Neuronal stem cell (in vitro differentiated cells): ENCODE results near the gene DTNA.
"Not testable (repeated sequence)": the region's sequence is repeated elsewhere in the genome, so short reads cannot be mapped to it uniquely, and the experiment has no call there.

Experiments
- DNase-seq: peaks from one replicate; pipeline ENCODE4 v3.0.0-alpha.2; 2013; ENCODE audit warnings: low spot score
- H2AFZ ChIP-seq: one replicate; pipeline ENCODE4 v1.6.1; 2013; ENCODE audit warnings: mild to moderate bottlenecking, low read length, inconsistent platforms
- H2AK5ac ChIP-seq: 2 replicates; pipeline ENCODE4 v1.6.1; 2013; ENCODE audit warnings: low read depth, mild to moderate bottlenecking, inconsistent platforms, low read length, moderate library complexity, mixed read lengths
- H2BK120ac ChIP-seq: 2 replicates; pipeline ENCODE4 v1.6.1; 2013; ENCODE audit warnings: low read depth, mild to moderate bottlenecking, inconsistent platforms, low read length, moderate library complexity, mixed read lengths
- H2BK12ac ChIP-seq: one replicate; pipeline ENCODE4 v1.6.1; 2013; ENCODE audit warnings: low read length, inconsistent platforms
- H2BK15ac ChIP-seq: 2 replicates; pipeline ENCODE4 v1.6.1; 2013; ENCODE audit warnings: mild to moderate bottlenecking, low read length, inconsistent platforms, mixed read lengths
- H2BK5ac ChIP-seq: one replicate; pipeline ENCODE4 v1.6.1; 2013; ENCODE audit warnings: inconsistent platforms, mild to moderate bottlenecking, low read length, moderate library complexity
- H3K14ac ChIP-seq: one replicate; pipeline ENCODE4 v1.6.1; 2013; ENCODE audit warnings: low read length, inconsistent platforms
- H3K18ac ChIP-seq: 2 replicates; pipeline ENCODE4 v1.6.1; 2013; ENCODE audit warnings: low read length, inconsistent platforms
- H3K23ac ChIP-seq: 2 replicates; pipeline ENCODE4 v1.6.1; 2013; ENCODE audit warnings: low read depth, mild to moderate bottlenecking, mixed read lengths, low read length, inconsistent platforms; ENCODE audit not compliant: poor library complexity
- H3K27ac ChIP-seq: replicated peaks from 3 replicates; pipeline ENCODE4 v1.5.1; 2013; ENCODE audit warnings: low read length, inconsistent platforms
- H3K27me3 ChIP-seq, 3 experiments: 2 replicates each; pipeline ENCODE4 v1.6.1; 2013; ENCODE audit warnings: low read length in 3 of 3, mild to moderate bottlenecking in 2 of 3, inconsistent platforms in 1 of 3, low read depth in 1 of 3, mixed read lengths in 1 of 3, moderate library complexity in 1 of 3; ENCODE audit not compliant: control insufficient read depth in 3 of 3, insufficient read depth in 3 of 3
- H3K36me3 ChIP-seq, 2 donors: replicated peaks in 1 of 2; 2 replicates each; pipeline ENCODE4 v1.6.1; 2013; ENCODE audit warnings: low read length in 2 of 2; ENCODE audit not compliant: control insufficient read depth in 2 of 2, insufficient read depth in 2 of 2
- H3K4ac ChIP-seq: 2 replicates; pipeline ENCODE4 v1.6.1; 2013; ENCODE audit warnings: inconsistent platforms, mild to moderate bottlenecking, low read length, moderate library complexity
- H3K4me1 ChIP-seq, 2 donors: 1 replicate in 1 of 2; 2 replicates in 1 of 2; pipeline ENCODE4 v1.6.1; 2013; ENCODE audit warnings: low read length in 2 of 2, low read depth in 1 of 2; ENCODE audit not compliant: control insufficient read depth in 2 of 2, insufficient read depth in 1 of 2
- H3K4me2 ChIP-seq: one replicate; pipeline ENCODE4 v1.6.1; 2013; ENCODE audit warnings: mild to moderate bottlenecking, low read length, inconsistent platforms; ENCODE audit not compliant: insufficient read depth, poor library complexity, severe bottlenecking
- H3K4me3 ChIP-seq, 2 donors: 2 replicates each; pipeline ENCODE4 v1.5.1; 2013; ENCODE audit warnings: low read length in 2 of 2, mild to moderate bottlenecking in 2 of 2, inconsistent platforms in 1 of 2, moderate library complexity in 1 of 2
- H3K79me1 ChIP-seq: one replicate; pipeline ENCODE4 v1.6.1; 2013; ENCODE audit warnings: low read depth, mild to moderate bottlenecking, inconsistent platforms, low read length, moderate library complexity
- H3K9ac ChIP-seq: one replicate; pipeline ENCODE4 v1.6.1; 2013; ENCODE audit warnings: mild to moderate bottlenecking, low read depth, low read length, inconsistent platforms; ENCODE audit not compliant: poor library complexity
- H3K9me3 ChIP-seq, 2 donors: replicated peaks in 1 of 2; 2 replicates each; pipeline versions ENCODE3 to v1.6.1; 2013; ENCODE audit warnings: low read length in 2 of 2, mild to moderate bottlenecking in 2 of 2, inconsistent platforms in 1 of 2, low read depth in 1 of 2, mixed read lengths in 1 of 2, moderate library complexity in 1 of 2; ENCODE audit not compliant: control insufficient read depth in 2 of 2, insufficient read depth in 1 of 2
- H4K8ac ChIP-seq: one replicate; pipeline ENCODE4 v1.6.1; 2013; ENCODE audit warnings: low read depth, mild to moderate bottlenecking, inconsistent platforms, low read length, moderate library complexity
- H4K91ac ChIP-seq: one replicate; pipeline ENCODE4 v1.6.1; 2013; ENCODE audit warnings: low read length, low read depth, mild to moderate bottlenecking, inconsistent platforms; ENCODE audit not compliant: poor library complexity
- WGBS, 2 donors: extraction: QIAGEN DNeasy Blood & Tissue Kit; methylation state at CpG; one replicate each; pipeline ENCODE4 v1.1.7; 2013; ENCODE audit warnings: missing lambda C conversion rate in 2 of 2, mixed read lengths in 1 of 2; ENCODE audit not compliant: insufficient read length in 2 of 2, insufficient replicate concordance in 1 of 2; ENCODE audit errors: extremely low coverage in 2 of 2; 5-methylcytosine and 5-hydroxymethylcytosine counted together

Gene DTNA

DNA sequence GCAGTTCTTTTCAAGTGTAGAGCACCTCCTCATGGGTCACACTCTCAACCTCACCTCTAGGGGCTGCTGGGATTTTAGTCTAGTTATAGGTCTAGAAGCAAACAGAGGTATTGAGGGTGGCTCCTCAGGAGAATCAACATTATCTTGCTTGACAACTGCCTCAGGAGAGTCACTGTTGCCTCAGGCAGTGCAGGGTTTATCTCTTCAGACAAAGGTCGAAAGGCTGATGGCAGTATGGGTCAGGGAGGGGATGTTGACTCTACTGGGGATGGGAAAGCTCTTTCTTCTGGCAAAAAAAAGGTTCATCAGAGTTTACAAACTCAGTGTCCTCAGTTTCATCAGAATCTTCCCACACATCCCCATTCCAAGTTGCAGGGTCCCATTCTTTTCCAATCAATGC, 24.0 kb downstream of the DTNA start:
- H3K27ac ChIP-seq, result no peak overlapping the region
- H3K4me1 ChIP-seq, result peaks cover 0 to 6% of the 10 kb centered on the region in 2 donors
- H3K18ac ChIP-seq, result no peak overlapping the region
- no peak overlapping the region for H2BK120ac ChIP-seq
- H3K14ac ChIP-seq, result no peak overlapping the region
- DNase-seq, result no peak
- H4K91ac ChIP-seq, result no peak overlapping the region
- H2BK12ac ChIP-seq, result no peak overlapping the region
- H3K36me3 ChIP-seq, result peaks cover 0 to 3% of the 10 kb centered on the region in 2 donors
- H3K79me1 ChIP-seq, result no peaks in the 10 kb centered on the region
- H3K9me3 ChIP-seq, result no peaks in the 10 kb centered on the region
- H2BK5ac ChIP-seq, result no peak overlapping the region
- no peak overlapping the region for H2AK5ac ChIP-seq
- WGBS, 2 donors, result no CpG with 5 or more reads among the region's 1 CpG
- no peaks in the 10 kb centered on the region for H3K27me3 ChIP-seq
- H3K4ac ChIP-seq, result no peak overlapping the region
- H2AFZ ChIP-seq, result no peak overlapping the region
- no peak overlapping the region for H2BK15ac ChIP-seq
- H3K4me3 ChIP-seq, result no peak overlapping the region
- no peak overlapping the region for H4K8ac ChIP-seq
- H3K23ac ChIP-seq, result no peak overlapping the region
- H3K9ac ChIP-seq, result no peak overlapping the region
- H3K4me2 ChIP-seq, result no peak overlapping the region

DNA sequence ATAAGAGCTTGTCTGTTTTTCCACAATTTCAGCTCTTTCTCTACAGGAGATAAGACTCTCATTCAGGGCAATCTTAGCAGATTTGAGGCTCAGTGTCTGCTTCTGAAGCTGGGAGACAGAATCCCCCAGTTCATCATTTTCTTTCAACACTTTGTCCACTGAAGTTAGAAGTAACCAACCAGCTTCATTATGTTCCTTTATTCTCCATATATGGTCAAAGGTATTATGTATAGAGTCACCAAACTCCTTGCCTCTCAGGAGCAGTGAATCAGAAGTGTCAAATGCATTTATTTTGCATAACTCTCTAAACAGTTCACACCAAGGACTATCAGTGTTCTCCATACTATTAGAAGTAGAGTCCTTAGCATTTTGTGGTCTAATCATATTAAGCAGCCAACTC, 24.4 kb downstream of the DTNA start:
- H3K27ac ChIP-seq, H2BK15ac ChIP-seq, H3K14ac ChIP-seq, H4K8ac ChIP-seq, H3K23ac ChIP-seq, H3K79me1 ChIP-seq, DNase-seq, H3K4ac ChIP-seq, H2AFZ ChIP-seq, H4K91ac ChIP-seq, H2AK5ac ChIP-seq, H2BK120ac ChIP-seq, H3K4me3 ChIP-seq, H3K18ac ChIP-seq, H3K9me3 ChIP-seq, H3K36me3 ChIP-seq, H3K4me1 ChIP-seq, H3K27me3 ChIP-seq, H2BK12ac ChIP-seq, H2BK5ac ChIP-seq, H3K9ac ChIP-seq, H3K4me2 ChIP-seq: not testable (repeated sequence)

DNA sequence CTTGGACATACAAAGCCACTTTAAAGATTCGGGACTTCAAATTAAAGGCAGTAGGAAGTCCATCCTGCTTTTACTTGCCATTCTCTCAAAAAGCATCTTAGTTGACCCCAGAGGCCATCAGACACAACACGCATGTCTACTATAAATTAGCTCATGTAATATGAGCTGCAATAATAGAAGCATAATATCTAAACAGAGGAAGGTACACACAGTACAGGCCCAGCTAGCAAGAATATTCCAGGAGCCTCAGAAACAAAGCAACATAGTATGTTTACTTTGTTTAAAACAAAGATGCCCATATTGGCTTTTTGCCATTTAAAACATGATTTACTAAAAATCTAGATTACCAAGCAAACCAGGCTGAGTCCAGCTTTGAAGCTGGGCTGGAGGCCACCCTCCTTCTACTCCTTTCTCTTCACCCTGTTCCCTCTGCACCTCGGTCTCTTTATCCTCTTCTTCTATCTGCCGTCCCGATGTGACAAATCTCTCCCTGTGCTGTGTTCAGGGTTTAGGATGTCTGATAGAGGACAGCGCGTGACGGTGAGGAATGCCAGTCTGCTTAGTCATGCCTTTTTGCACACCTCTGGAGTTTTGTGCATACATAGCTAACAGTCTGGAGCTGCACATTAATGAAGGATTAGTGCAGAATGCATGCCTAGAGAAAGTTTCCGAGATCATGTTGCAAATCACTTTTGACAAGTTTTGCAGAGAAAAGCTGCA, 28.2 kb downstream of the DTNA start:
- H2BK15ac ChIP-seq, result no peak overlapping the region
- no CpG with 5 or more reads among the region's 9 CpGs for WGBS, 2 donors
- no peaks in the 10 kb centered on the region for H3K36me3 ChIP-seq
- no peak overlapping the region for H3K9ac ChIP-seq
- H2BK5ac ChIP-seq, result no peak overlapping the region
- H3K27ac ChIP-seq, result no peak overlapping the region
- no peak overlapping the region for H2AFZ ChIP-seq
- peaks cover 0 to 8% of the 10 kb centered on the region in 2 donors for H3K4me1 ChIP-seq
- no peak overlapping the region for H3K23ac ChIP-seq
- no peak overlapping the region for H3K4ac ChIP-seq
- H3K14ac ChIP-seq, result no peak overlapping the region
- no peaks in the 10 kb centered on the region for H3K27me3 ChIP-seq
- no peaks in the 10 kb centered on the region for H3K79me1 ChIP-seq
- H4K91ac ChIP-seq, result no peak overlapping the region
- no peak overlapping the region for H2BK120ac ChIP-seq
- no peaks in the 10 kb centered on the region for H3K9me3 ChIP-seq
- no peak overlapping the region for H4K8ac ChIP-seq
- H2AK5ac ChIP-seq, result no peak overlapping the region
- peak; percentile 20 for DNase-seq
- no peak overlapping the region for H3K4me3 ChIP-seq
- no peak overlapping the region for H3K4me2 ChIP-seq
- no peak overlapping the region for H2BK12ac ChIP-seq
- H3K18ac ChIP-seq, result no peak overlapping the region

DNA sequence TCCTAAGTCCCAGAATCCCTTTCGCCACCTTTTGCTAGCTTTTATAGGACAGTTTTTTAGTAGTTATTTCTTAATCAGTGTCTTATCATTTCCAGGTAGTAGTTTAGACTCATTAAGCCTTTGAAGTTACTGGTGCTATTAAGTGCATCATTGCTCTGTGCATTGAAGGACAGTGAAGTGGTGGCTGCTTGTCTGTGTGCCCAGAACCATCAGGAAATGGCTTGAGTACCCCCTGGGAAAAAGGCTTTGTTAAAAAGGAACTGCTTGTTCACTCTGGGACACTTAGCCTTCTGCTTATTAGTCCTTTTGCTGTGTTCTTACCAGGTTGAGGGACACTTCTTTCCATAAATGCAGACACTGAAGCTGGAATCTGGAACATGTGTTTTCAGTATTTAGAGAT, 30.0 kb downstream of the DTNA start:
- no peak overlapping the region for H2BK5ac ChIP-seq
- H3K79me1 ChIP-seq, result no peaks in the 10 kb centered on the region
- no peak overlapping the region for H3K4me2 ChIP-seq
- no peak overlapping the region for H4K91ac ChIP-seq
- H2BK15ac ChIP-seq, result no peak overlapping the region
- H3K9ac ChIP-seq, result no peak overlapping the region
- no peak overlapping the region for H3K27ac ChIP-seq
- H3K27me3 ChIP-seq, result no peaks in the 10 kb centered on the region
- H3K14ac ChIP-seq, result no peak overlapping the region
- no peak overlapping the region for H3K23ac ChIP-seq
- H2AK5ac ChIP-seq, result no peak overlapping the region
- WGBS, 2 donors, result no CpG with 5 or more reads among the region's 1 CpG
- no peak overlapping the region for H3K4ac ChIP-seq
- no peak overlapping the region for H3K18ac ChIP-seq
- no peak overlapping the region for H2BK120ac ChIP-seq
- peaks cover 0 to 8% of the 10 kb centered on the region in 2 donors for H3K4me1 ChIP-seq
- no peaks in the 10 kb centered on the region for H3K9me3 ChIP-seq
- DNase-seq, result no peak
- H2BK12ac ChIP-seq, result no peak overlapping the region
- H3K36me3 ChIP-seq, result peaks cover 0 to 1% of the 10 kb centered on the region in 2 donors
- H2AFZ ChIP-seq, result no peak overlapping the region
- no peak overlapping the region for H4K8ac ChIP-seq
- no peak overlapping the region for H3K4me3 ChIP-seq
